Breast epithelium (tissue), 4 donors: ENCODE measurements around the gene POLR1G. TPM values are rescaled to one million over a fixed set of nuclear protein-coding genes. Genes with fewer than 3 reads are reported as not detected.
A peak's percentile ranks its signal among the peaks of the same experiment; 100 is the strongest.

Source experiments
- DNase-seq, 2 donors: peaks; one replicate each; pipeline ENCODE4 v3.0.0-alpha.2; 2019; ENCODE audit warnings: low spot score in 2 of 2
- H3K27ac ChIP-seq, 2 donors: fragments of 200-600 bp; sonication (generic) in 1 of 2; one replicate each; pipeline ENCODE4 v1.5.1; 2016 to 2019; ENCODE audit warnings: mild to moderate bottlenecking in 1 of 2
- H3K27me3 ChIP-seq, 2 donors: fragments of 200-600 bp; sonication (generic) in 1 of 2; one replicate each; pipeline versions ENCODE4 v1.5.1 to v1.6.0; 2017 to 2019; ENCODE audit warnings: control low read depth in 1 of 2, mild to moderate bottlenecking in 1 of 2
- H3K36me3 ChIP-seq: fragments of 200-600 bp; one replicate; pipeline ENCODE4 v1.5.1; 2019
- H3K4me1 ChIP-seq, 2 donors: fragments of 200-600 bp; sonication (generic); one replicate each; pipeline ENCODE4 v1.5.1; 2016 to 2019; ENCODE audit warnings: control low read depth in 1 of 2
- H3K4me3 ChIP-seq, 3 donors: fragments of 200-600 bp; sonication (generic); 1 replicate in 2 of 3; 2 replicates in 1 of 3; pipeline ENCODE4 v1.5.1; 2016 to 2019; ENCODE audit warnings: mild to moderate bottlenecking in 3 of 3, moderate library complexity in 2 of 3
- H3K9me3 ChIP-seq, 2 donors: fragments of 200-600 bp; sonication (generic) in 1 of 2; one replicate each; pipeline ENCODE4 v1.5.1; 2016 to 2019; ENCODE audit warnings: control low read depth in 1 of 2
- POLR2A ChIP-seq: fragments of 450-650 bp; IDR thresholded peaks from one replicate; pipeline ENCODE4 v1.6.1; 2016; ENCODE audit warnings: antibody characterized with exemption, mild to moderate bottlenecking, moderate library complexity
- POLR2AphosphoS5 ChIP-seq, 3 donors: sonication (generic); formaldehyde crosslinking; IDR thresholded peaks; one replicate each; pipeline ENCODE4 v1.6.1; 2017; ENCODE audit warnings: antibody characterized with exemption in 3 of 3
- intact Hi-C: fragments of 100-400 bp; cut with DNase I; formaldehyde crosslinking; loops from one replicate; pipeline ENCODE4 v1.15.1; 2023; ENCODE audit warnings: low total_unique reads
- total RNA-seq, 3 donors: library from RNA; depleted of rRNA; stranded (reverse); fragments of >200 nt; gene quantifications; one replicate each; pipeline ENCODE4 v1.1.0, GENCODE V29; 2016
- TF ChIP-seq, protein P1 (sequence below), 3 donors: fragments of 450-650 bp; IDR thresholded peaks; one replicate each; pipeline ENCODE4 v1.5.1; 2016 to 2017; ENCODE audit warnings: antibody characterized with exemption in 3 of 3, mild to moderate bottlenecking in 3 of 3, moderate library complexity in 3 of 3

Gene POLR1G
- total RNA-seq, 3 donors from 2014 or later = 2.6 to 6.9 (median 5.3) TPM

DNA sequence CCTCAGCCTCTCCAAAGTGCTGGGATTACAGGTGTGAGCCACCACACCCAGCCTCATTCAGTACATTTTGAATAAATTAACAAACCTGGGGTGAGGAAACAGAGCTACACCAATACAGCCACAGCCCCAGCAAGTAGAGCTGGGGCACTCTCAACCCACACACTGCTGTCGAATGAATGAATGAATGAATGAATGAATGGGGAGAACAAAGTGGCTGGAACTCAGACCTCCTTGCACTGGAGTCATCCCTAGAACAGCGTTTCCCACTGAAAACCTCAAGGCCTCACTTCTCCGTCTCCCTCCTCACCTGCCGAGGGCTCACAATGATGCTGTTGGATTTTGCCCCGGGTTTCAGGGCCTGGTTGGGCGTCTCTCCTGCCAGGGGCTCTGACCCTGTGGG lies 14.4 kb downstream of the POLR1G start:
- Histone ChIP-seq H3K9me3 (no peaks in the 10 kb centered on the region), H3K4me1 (peaks cover 0 to 8% of the 10 kb centered on the region in 2 donors), H3K4me3 (no peak overlapping the region), H3K27me3 (no peaks in the 10 kb centered on the region), H3K36me3 (no peaks in the 10 kb centered on the region), H3K27ac (no peak overlapping the region)
- no peak for DNase-seq
- intact Hi-C loops = loop anchor here (10.0 kb wide), 1 partner anchor 54 kb away; no protein-coding TSS in a partner anchor
- TF ChIP-seq POLR2AphosphoS5 (IDR thresholded peaks at IDR 0.05) (no peak), POLR2A (no peak)
- TF ChIP-seq, protein P1, sequence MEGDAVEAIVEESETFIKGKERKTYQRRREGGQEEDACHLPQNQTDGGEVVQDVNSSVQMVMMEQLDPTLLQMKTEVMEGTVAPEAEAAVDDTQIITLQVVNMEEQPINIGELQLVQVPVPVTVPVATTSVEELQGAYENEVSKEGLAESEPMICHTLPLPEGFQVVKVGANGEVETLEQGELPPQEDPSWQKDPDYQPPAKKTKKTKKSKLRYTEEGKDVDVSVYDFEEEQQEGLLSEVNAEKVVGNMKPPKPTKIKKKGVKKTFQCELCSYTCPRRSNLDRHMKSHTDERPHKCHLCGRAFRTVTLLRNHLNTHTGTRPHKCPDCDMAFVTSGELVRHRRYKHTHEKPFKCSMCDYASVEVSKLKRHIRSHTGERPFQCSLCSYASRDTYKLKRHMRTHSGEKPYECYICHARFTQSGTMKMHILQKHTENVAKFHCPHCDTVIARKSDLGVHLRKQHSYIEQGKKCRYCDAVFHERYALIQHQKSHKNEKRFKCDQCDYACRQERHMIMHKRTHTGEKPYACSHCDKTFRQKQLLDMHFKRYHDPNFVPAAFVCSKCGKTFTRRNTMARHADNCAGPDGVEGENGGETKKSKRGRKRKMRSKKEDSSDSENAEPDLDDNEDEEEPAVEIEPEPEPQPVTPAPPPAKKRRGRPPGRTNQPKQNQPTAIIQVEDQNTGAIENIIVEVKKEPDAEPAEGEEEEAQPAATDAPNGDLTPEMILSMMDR (IDR thresholded peaks at IDR 0.05) = no peak

GRCh38 chr19:45421947-45422498 lies 15.6 kb downstream of the POLR1G start:
- intact Hi-C loops = loop anchor here (2.0 to 10.0 kb wide), 2 partner anchors 15 to 53 kb away; partner anchors contain the start of gene POLR1G
- no peaks in the 10 kb centered on the region for H3K36me3 ChIP-seq
- H3K4me1 ChIP-seq = peaks cover 0 to 8% of the 10 kb centered on the region in 2 donors
- no peak for DNase-seq
- TF ChIP-seq POLR2AphosphoS5 (IDR thresholded peaks at IDR 0.05) (no peak), POLR2A (no peak)
- TF ChIP-seq, protein P1 (IDR thresholded peaks at IDR 0.05) = no peak
- no peak overlapping the region for H3K4me3 ChIP-seq
- H3K27me3 ChIP-seq = no peaks in the 10 kb centered on the region
- peak overlapping the region in 1 of 2 donors; percentile 45 for H3K27ac ChIP-seq
- no peaks in the 10 kb centered on the region for H3K9me3 ChIP-seq

DNA sequence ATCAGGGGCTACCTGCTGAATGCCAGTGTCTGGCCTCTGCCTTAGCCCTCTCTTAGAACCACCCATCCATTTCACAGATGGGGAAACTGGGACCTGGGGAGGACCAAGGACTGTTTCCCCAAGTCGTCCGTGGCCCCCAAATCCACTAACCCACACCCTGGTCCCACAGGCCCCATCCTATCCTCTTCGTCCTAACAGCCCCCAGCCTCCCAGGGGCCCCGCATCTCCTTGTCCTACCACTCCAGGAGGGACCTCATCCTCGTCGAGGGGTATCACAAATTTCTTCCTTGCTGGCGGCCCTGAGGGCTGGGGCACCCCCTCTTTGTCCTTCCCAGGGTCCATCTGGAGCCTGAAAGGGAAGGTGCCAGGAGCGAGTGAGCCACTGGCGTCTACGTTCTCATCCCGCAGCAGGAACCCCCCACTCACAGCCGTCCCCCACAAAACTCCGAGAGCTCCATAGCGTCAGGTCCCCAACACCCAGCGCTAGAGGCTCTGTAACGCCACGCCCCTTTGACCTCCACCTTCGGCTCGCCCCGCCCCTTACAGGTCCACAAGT lies 16.7 kb downstream of the POLR1G start:
- H3K4me1 ChIP-seq = peaks cover 0 to 8% of the 10 kb centered on the region in 2 donors
- DNase-seq = no peak
- H3K4me3 ChIP-seq = peak overlapping the region; percentile 60 to 83 (median 68)
- intact Hi-C loops = loop anchor here (2.0 to 10.0 kb wide), 2 partner anchors 16 to 52 kb away; partner anchors contain the start of gene POLR1G
- no peaks in the 10 kb centered on the region for H3K36me3 ChIP-seq
- TF ChIP-seq, protein P1 (IDR thresholded peaks at IDR 0.05) = no peak
- TF ChIP-seq POLR2AphosphoS5 (IDR thresholded peaks at IDR 0.05) = no peak
- no peaks in the 10 kb centered on the region for H3K27me3 ChIP-seq
- peak overlapping the region; percentile 90 to 97 for H3K27ac ChIP-seq
- H3K9me3 ChIP-seq = no peaks in the 10 kb centered on the region

DNA sequence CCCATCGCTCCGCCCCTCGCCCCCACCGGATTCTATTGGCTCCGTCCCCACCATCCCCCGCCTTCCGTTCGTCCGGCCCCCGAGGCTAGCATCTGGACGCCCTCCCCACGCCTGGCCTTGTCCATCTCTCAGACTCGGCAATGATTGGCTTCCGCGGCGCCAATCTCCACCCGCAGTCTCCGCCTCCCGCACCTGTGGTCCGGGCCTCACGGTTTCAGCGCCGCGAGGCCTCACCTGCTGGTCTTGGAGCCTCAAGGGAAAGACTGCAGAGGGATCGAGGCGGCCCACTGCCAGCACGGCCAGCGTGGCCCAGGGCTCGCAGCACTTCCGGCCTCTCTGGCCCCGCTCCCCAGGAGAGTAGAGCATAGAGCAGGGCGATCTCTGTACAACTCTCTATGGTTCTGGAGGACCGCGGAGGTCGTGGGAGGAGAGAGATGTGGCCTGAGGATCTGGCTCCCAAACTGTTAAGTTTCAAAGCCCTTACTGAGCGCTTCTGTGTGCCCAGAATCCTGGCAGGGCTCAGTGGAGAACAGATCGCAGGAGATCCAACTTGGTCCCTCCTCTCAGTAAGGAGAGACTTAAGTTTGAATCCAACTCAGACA lies 17.2 kb downstream of the POLR1G start, which contains the start of gene ERCC1:
Gene ERCC1 (minus strand): TSS at position 329 of the 602 bp plus-strand sequence. CDS start 543 bp downstream, outside the sequence.
- intact Hi-C loops = loop anchor here (2.0 to 10.0 kb wide), 2 partner anchors 17 to 51 kb away; partner anchors contain the start of gene POLR1G

More for the DNA sequence above, 17.2 kb downstream of the POLR1G start, which contains the start of gene ERCC1:
- Histone ChIP-seq H3K4me3 (peak within 1 kb of the TSS; percentile 60 to 83 (median 68)), H3K9me3 (no peaks in the 10 kb centered on the region), H3K4me1 (peaks cover 0 to 8% of the 10 kb centered on the region in 2 donors), H3K27ac (peak within 1 kb of the TSS; percentile 90 to 97), H3K36me3 (no peaks in the 10 kb centered on the region), H3K27me3 (no peaks in the 10 kb centered on the region)
- TF ChIP-seq, protein P1 (IDR thresholded peaks at IDR 0.05) = no peak
- peak; percentile 56 for TF ChIP-seq POLR2A
- peak; percentile 78 to 92 (median 79) for TF ChIP-seq POLR2AphosphoS5 (IDR thresholded peaks at IDR 0.05)
- peak; percentile 93 to 95 for DNase-seq
